ENCODE data around the gene CACNG7.

Gene CACNG7

DNA sequence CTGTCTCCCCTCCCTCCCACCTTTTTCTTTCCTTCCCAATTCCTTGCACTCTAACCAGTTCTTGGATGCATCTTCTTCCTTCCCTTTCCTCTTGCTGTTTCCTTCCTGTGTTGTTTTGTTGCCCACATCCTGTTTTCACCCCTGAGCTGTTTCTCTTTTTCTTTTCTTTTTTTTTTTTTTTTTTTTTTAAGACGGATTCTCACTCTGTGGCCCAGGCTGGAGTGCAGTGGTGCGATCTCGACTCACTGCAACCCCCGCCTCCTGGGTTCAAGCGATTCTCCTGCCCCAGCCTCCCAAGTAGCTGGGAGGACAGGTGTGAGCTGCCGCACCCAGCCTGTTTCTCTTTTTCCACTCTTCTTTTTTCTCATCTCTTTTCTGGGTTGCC is 34.5 kb upstream of the CACNG7 start:
- H3K27ac ChIP-seq, result no peak overlapping the region
- H3K9ac ChIP-seq, result no peak overlapping the region
- no peaks in the 10 kb centered on the region for H3K36me3 ChIP-seq (ENCODE audit: control insufficient read depth, insufficient read depth, low read length)
- no peaks in the 10 kb centered on the region for H3K9me3 ChIP-seq (ENCODE audit: control insufficient read depth, low read length)
- no peaks in the 10 kb centered on the region for H3K79me2 ChIP-seq
- H3K4me2 ChIP-seq (ENCODE audit: low read length), result no peak overlapping the region
- no peak overlapping the region for H3K4me3 ChIP-seq (ENCODE audit: low read depth, low read length)
- no peaks in the 10 kb centered on the region for H3K27me3 ChIP-seq (ENCODE audit: control insufficient read depth, insufficient read depth, low read length)
- peaks cover 4% of the 10 kb centered on the region for H3K4me1 ChIP-seq
- no peak overlapping the region for H2AFZ ChIP-seq
- TF ChIP-seq, protein P1, sequence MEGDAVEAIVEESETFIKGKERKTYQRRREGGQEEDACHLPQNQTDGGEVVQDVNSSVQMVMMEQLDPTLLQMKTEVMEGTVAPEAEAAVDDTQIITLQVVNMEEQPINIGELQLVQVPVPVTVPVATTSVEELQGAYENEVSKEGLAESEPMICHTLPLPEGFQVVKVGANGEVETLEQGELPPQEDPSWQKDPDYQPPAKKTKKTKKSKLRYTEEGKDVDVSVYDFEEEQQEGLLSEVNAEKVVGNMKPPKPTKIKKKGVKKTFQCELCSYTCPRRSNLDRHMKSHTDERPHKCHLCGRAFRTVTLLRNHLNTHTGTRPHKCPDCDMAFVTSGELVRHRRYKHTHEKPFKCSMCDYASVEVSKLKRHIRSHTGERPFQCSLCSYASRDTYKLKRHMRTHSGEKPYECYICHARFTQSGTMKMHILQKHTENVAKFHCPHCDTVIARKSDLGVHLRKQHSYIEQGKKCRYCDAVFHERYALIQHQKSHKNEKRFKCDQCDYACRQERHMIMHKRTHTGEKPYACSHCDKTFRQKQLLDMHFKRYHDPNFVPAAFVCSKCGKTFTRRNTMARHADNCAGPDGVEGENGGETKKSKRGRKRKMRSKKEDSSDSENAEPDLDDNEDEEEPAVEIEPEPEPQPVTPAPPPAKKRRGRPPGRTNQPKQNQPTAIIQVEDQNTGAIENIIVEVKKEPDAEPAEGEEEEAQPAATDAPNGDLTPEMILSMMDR (IDR thresholded peaks at IDR 0.05), result no peak

DNA sequence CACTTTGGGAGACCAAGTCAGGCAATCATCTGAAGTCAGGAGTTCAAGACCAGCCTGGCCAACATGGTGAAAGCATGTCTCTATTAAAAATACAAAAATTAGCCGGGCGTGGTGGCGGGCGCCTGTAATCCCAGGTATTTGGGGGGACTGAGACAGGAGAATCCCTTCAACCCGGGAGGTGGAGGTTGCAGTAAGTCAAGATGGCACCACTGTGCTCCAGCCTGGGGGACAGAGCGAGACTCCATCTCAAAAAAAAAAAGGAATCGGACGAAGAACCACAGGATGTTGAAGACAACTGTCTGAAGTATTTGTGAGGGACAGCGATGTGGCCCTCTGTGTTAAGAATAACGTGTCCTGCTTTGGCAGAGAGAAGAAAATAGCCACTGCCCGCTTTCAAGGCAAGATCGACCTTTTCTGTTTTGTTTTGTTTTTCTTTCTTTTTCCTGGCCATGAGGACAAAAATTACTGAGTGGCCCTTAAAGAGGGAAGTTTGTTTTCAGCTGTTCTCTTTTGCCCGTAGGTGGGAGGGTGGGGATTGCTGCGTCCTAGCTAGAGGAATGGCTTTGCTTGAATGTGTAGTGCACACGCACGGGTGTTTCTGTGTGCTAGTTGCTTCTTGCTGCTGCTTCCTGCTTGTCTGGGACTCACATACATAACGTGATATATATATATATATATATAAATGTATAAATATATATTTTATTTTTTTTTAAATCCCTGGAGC is 33.3 kb upstream of the CACNG7 start:
- Histone ChIP-seq H3K4me1 (peaks cover 8% of the 10 kb centered on the region), H3K9ac (no peak overlapping the region), H2AFZ (no peak overlapping the region), H3K36me3 (ENCODE audit: control insufficient read depth, insufficient read depth, low read length) (no peaks in the 10 kb centered on the region), H3K4me3 (ENCODE audit: low read depth, low read length) (no peak overlapping the region), H3K9me3 (ENCODE audit: control insufficient read depth, low read length) (no peaks in the 10 kb centered on the region), H3K27ac (no peak overlapping the region), H3K4me2 (ENCODE audit: low read length) (no peak overlapping the region), H3K27me3 (ENCODE audit: control insufficient read depth, insufficient read depth, low read length) (no peaks in the 10 kb centered on the region), H3K79me2 (no peaks in the 10 kb centered on the region)
- TF ChIP-seq, protein P1 (IDR thresholded peaks at IDR 0.05), result no peak

DNA sequence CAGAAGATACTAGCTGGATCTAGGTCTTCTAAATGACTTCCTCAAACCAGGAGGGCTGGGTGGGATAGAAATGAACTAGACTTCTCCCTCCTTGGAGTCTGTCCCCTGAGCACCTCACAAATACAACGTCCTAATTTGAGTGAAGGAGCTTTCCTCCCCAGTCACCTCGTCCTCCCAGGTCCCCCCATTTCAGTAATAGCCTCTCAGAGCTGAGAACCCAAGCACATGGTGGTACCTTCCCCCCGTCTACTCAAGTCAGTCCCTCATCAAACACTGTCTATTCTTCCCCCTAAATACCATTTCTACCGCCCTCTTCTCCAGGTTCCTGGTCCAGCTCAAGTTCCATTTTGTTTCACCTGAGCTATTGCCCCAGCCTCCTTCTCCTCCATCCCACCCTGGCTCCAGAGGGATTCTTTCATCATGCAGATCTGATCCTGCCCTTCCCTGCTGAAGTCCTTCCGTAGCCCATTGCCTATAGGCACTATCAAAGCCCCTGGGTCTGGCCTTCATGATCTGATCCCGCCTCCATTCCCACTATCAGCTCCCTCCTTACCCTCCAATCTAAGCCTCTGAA is 32.3 kb upstream of the CACNG7 start:
- Histone ChIP-seq H3K4me2 (ENCODE audit: low read length) (no peak overlapping the region), H3K9me3 (ENCODE audit: control insufficient read depth, low read length) (no peaks in the 10 kb centered on the region), H3K27me3 (ENCODE audit: control insufficient read depth, insufficient read depth, low read length) (no peaks in the 10 kb centered on the region), H3K79me2 (no peaks in the 10 kb centered on the region), H3K4me1 (peaks cover 13% of the 10 kb centered on the region), H3K4me3 (ENCODE audit: low read depth, low read length) (no peak overlapping the region), H3K27ac (no peak overlapping the region), H2AFZ (no peak overlapping the region), H3K36me3 (ENCODE audit: control insufficient read depth, insufficient read depth, low read length) (no peaks in the 10 kb centered on the region), H3K9ac (no peak overlapping the region)
- TF ChIP-seq, protein P1 (IDR thresholded peaks at IDR 0.05), result no peak

DNA sequence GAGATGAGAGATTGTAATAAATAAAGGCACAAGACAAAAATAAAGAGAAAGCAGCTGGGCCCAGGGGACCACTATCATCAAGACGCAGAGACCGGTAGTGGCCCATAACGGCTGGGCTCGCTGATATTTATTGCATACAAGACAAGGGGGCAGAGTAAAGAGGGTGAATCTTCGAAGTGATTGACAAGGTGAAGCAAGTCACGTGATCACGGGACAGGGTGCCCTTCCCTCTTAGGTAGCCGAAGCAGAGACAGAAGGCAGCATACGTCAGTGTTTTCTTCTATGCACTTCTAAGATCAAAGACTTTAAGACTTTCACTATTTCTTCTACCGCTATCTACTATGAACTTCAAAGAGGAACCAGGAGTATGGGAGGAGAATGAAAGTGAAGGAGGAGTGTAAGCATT is 31.7 kb upstream of the CACNG7 start:
- no peaks in the 10 kb centered on the region for H3K9me3 ChIP-seq (ENCODE audit: control insufficient read depth, low read length)
- no peaks in the 10 kb centered on the region for H3K36me3 ChIP-seq (ENCODE audit: control insufficient read depth, insufficient read depth, low read length)
- H3K27me3 ChIP-seq (ENCODE audit: control insufficient read depth, insufficient read depth, low read length), result no peaks in the 10 kb centered on the region
- H3K9ac ChIP-seq, result no peak overlapping the region
- no peaks in the 10 kb centered on the region for H3K79me2 ChIP-seq
- no peak overlapping the region for H3K4me2 ChIP-seq (ENCODE audit: low read length)
- H3K4me1 ChIP-seq, result peaks cover 13% of the 10 kb centered on the region
- TF ChIP-seq, protein P1 (IDR thresholded peaks at IDR 0.05), result no peak
- H2AFZ ChIP-seq, result no peak overlapping the region
- H3K4me3 ChIP-seq (ENCODE audit: low read depth, low read length), result peak overlapping the region; percentile 22
- no peak overlapping the region for H3K27ac ChIP-seq

DNA sequence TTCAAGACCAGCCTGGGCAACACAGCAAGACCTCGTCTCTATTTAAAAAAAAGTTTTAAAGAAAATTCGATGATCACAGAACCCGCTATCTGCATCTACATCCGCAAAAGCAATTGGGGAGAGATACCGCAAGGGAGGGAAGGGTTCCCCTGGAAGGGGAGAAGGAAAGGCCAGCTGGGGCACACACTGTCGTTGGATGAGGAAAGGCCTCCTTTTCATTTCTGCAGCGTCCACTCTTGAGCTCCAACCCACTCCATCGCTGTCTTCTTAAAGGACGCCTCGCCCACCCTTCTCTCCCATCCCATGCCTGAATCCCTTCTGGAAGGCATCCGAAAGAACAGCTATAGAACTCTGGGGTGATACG is 30.3 kb upstream of the CACNG7 start:
- H3K36me3 ChIP-seq (ENCODE audit: control insufficient read depth, insufficient read depth, low read length), result no peaks in the 10 kb centered on the region
- H2AFZ ChIP-seq, result peak overlapping the region; percentile 88
- H3K4me3 ChIP-seq (ENCODE audit: low read depth, low read length), result peak overlapping the region; percentile 95
- peaks cover 13% of the 10 kb centered on the region for H3K4me1 ChIP-seq
- no peaks in the 10 kb centered on the region for H3K79me2 ChIP-seq
- H3K9me3 ChIP-seq (ENCODE audit: control insufficient read depth, low read length), result no peaks in the 10 kb centered on the region
- H3K9ac ChIP-seq, result no peak overlapping the region
- TF ChIP-seq, protein P1 (IDR thresholded peaks at IDR 0.05), result no peak
- H3K27ac ChIP-seq, result peak overlapping the region; percentile 66
- no peaks in the 10 kb centered on the region for H3K27me3 ChIP-seq (ENCODE audit: control insufficient read depth, insufficient read depth, low read length)
- H3K4me2 ChIP-seq (ENCODE audit: low read length), result peak overlapping the region; percentile 100
